HG02610 (cell line): Measurements from ENCODE around the gene MED16.

Experiments
- ATAC-seq: cut with Tn5 transposase; IDR thresholded peaks from one replicate; pipeline ENCODE4 v1.9.1; 2021; ENCODE audit warnings: mild to moderate bottlenecking, moderate library complexity; ENCODE audit not compliant: unreplicated experiment

The MED16 gene

GRCh38 chr19:892894-893689 lies at the start of gene MED16, which contains the start of gene RNU6-9:
Gene MED16 (minus strand): TSS chr19:893187. CDS start chr19:891131, 2,056 bp downstream.
Gene RNU6-9 (plus strand): TSS chr19:893484.
- ATAC-seq: peak; percentile 64

- ATAC-seq: no peak
Observed at GRCh38 chr19:942133-942645, 49.2 kb upstream of the MED16 start.

GRCh38 chr19:941292-942132 lies 48.5 kb upstream of the MED16 start:
- no peak for ATAC-seq

GRCh38 chr19:940591-941291 lies 47.8 kb upstream of the MED16 start:
- no peak for ATAC-seq

GRCh38 chr19:939922-940321 lies 46.9 kb upstream of the MED16 start:
- ATAC-seq: no peak

GRCh38 chr19:939439-939838 lies 46.5 kb upstream of the MED16 start:
- no peak for ATAC-seq

- no peak for ATAC-seq
Observed at GRCh38 chr19:938233-938923, 45.4 kb upstream of the MED16 start.

GRCh38 chr19:937259-937694 lies 44.3 kb upstream of the MED16 start:
- ATAC-seq: no peak

- ATAC-seq: no peak
Observed at GRCh38 chr19:936175-936546, 43.2 kb upstream of the MED16 start.

GRCh38 chr19:934865-935479 lies 42.0 kb upstream of the MED16 start:
- no peak for ATAC-seq

- ATAC-seq: no peak
Observed at GRCh38 chr19:934197-934840, 41.3 kb upstream of the MED16 start.

- no peak for ATAC-seq
Observed at GRCh38 chr19:933553-933882, 40.5 kb upstream of the MED16 start.

GRCh38 chr19:932648-933552 lies 39.9 kb upstream of the MED16 start:
- ATAC-seq: no peak

GRCh38 chr19:931860-932647 lies 39.1 kb upstream of the MED16 start:
- no peak for ATAC-seq

- no peak for ATAC-seq
Observed at GRCh38 chr19:929891-930258, 36.9 kb upstream of the MED16 start.

GRCh38 chr19:929203-929890 lies 36.4 kb upstream of the MED16 start:
- ATAC-seq: no peak

GRCh38 chr19:928471-929202 lies 35.6 kb upstream of the MED16 start:
- ATAC-seq: no peak
